Endothelial cell of coronary artery (primary cell): ENCODE results near the gene DTYMK. TPM values are rescaled to one million over a fixed set of nuclear protein-coding genes. Genes with fewer than 3 reads are reported as not detected.

ENCODE experiments used
- total RNA-seq: library from RNA; depleted of rRNA; stranded (reverse); fragments of >200 nt; gene quantifications from 2 replicates; pipeline ENCODE4 v1.2.3, GENCODE V29; 2014

Gene DTYMK
- 27.4 and 42.6 TPM in 2 replicates for total RNA-seq

GRCh38 chr2:241686650-241687425, at the start of gene DTYMK:
DTYMK (minus strand) TSS chr2:241686815; CDS start chr2:241686783, 32 bp downstream.

GRCh38 chr2:241734467-241735208, 48.0 kb upstream of the DTYMK start, which contains the start of gene D2HGDH:
D2HGDH (plus strand) TSS chr2:241734630; CDS start chr2:241735225, 595 bp downstream.

GRCh38 chr2:241701399-241702154, 15.0 kb upstream of the DTYMK start, which contains the start of gene ING5:
ING5 (plus strand) TSS chr2:241702039; CDS start chr2:241702066, 27 bp downstream.

GRCh38 chr2:241637018-241637794, 49.4 kb downstream of the DTYMK start, which contains the start of the genes ATG4B and THAP4:
ATG4B (plus strand) TSS chr2:241637693; CDS start chr2:241637715, 22 bp downstream.
THAP4 (minus strand) TSS chr2:241637158; CDS start chr2:241637017, 141 bp downstream.

Other genes with a start within 250 kb of the DTYMK start
- 311 and 347 TPM in 2 replicates for gene STK25, start 178.2 kb downstream of the DTYMK start, total RNA-seq
- 29.8 and 51.2 TPM in 2 replicates for gene BOK, start 128.1 kb downstream of the DTYMK start, total RNA-seq
- gene THAP4, start 49.7 kb downstream of the DTYMK start, total RNA-seq: 48.9 and 50.4 TPM in 2 replicates
- 75.1 and 77.1 TPM in 2 replicates for gene ATG4B, start 49.1 kb downstream of the DTYMK start, total RNA-seq
- 21.7 and 22.0 TPM in 2 replicates for gene ING5, start 15.2 kb upstream of the DTYMK start, total RNA-seq
- gene D2HGDH, start 47.8 kb upstream of the DTYMK start, total RNA-seq: 7.8 and 14.7 TPM in 2 replicates
- 0.09 TPM in 1 of 2 replicates, not detected in the other for gene GAL3ST2, start 90.0 kb upstream of the DTYMK start, total RNA-seq
- not detected in 2 replicates for gene NEU4, start 122.4 kb upstream of the DTYMK start, total RNA-seq
- not detected in 2 replicates for gene PDCD1, start 172.1 kb upstream of the DTYMK start, total RNA-seq
- gene RTP5, start 182.9 kb upstream of the DTYMK start, total RNA-seq: not detected in 2 replicates